Erythroblast (primary cell): ENCODE results near the gene PAQR5.
"Not testable (repeated sequence)": the region's sequence is repeated elsewhere in the genome, so short reads cannot be mapped to it uniquely, and the experiment has no call there.

Source experiments
- DNase-seq, 2 experiments: peaks; one replicate each; lab custom pipeline; 2025; lab: John Stamatoyannopoulos, UW
- GATA1 ChIP-seq: IDR thresholded peaks from 2 replicates; pipeline ENCODE4 v1.6.1; 2011; ENCODE audit warnings: low read depth, mild to moderate bottlenecking, control low read depth, low read length, moderate library complexity
- POLR2A ChIP-seq: IDR thresholded peaks from 2 replicates; pipeline ENCODE4 v1.6.1; 2011; ENCODE audit warnings: mild to moderate bottlenecking, low read length

PAQR5 gene

DNA sequence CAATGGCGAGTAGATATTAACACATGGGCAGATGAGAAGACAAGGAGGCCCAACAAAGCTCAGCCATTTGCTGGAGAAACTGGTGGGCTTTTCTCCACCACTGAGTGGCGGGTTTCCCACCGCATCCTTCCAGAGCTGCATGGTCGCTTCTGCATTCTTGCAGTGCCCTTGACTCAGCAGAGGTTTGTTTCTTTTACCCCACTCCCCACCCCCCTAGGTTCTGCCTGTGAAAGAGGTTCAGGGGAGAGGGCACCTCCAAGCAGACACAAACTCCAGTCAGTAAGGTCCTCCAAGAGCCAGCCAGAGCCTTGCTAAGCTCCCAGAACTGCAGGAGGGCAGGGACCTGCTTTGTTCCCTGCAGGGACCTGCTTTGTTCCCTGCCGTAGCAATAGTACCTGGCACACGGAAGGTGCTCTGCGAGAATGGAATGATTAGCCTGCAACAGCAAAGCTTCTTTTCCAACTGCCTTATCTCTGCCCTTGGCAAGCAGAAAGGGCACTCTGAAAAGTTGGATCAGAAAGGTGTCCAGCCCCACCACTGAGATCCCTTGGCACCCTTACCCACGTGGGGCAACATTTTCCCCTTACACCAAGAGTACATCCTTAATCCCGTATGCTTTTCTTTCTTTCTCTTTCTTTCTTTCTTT is 1.4 kb downstream of the PAQR5 start:
- TF ChIP-seq POLR2A: no peak
- TF ChIP-seq GATA1: no peak
- DNase-seq: no peak

DNA sequence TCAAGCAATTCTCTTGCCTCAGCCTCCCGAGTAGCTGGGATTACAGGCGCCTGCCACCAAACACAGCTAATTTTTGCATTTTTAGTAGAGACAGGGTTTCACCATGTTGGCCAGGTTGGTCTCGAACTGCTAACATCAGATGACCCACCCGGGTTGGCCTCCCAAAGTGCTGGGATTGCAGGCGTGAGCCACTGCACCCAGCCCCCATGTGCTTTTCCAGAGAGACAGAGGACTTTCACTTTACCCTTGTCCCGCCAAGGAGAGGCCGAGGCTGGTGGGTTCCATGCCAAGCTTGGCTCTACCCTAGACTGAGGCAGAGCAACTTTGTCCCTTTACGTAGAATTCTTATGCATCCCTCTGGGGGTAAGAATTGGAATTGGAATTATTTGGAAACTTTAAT is 2.4 kb downstream of the PAQR5 start:
- not testable (repeated sequence) for DNase-seq

DNA sequence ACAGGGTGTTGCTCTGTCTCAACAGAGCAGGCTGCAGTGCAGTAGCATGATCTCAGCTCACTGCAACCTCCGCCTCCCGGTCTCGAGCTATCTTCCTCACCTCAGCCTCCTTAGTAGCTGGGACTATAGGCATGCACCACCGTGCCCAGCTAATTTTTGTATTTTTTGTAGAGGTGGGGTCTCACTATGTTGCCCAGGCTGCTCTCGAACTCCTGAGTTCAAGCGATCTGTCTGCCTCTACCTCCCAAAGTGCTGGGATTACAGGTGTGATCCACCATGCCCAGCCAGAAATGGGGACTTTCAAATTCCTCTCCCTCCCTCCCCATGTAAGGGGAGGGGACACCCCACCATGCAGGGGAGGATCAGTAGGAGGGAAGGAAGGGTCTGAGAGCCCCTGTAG is 3.4 kb downstream of the PAQR5 start:
- DNase-seq: not testable (repeated sequence)

DNA sequence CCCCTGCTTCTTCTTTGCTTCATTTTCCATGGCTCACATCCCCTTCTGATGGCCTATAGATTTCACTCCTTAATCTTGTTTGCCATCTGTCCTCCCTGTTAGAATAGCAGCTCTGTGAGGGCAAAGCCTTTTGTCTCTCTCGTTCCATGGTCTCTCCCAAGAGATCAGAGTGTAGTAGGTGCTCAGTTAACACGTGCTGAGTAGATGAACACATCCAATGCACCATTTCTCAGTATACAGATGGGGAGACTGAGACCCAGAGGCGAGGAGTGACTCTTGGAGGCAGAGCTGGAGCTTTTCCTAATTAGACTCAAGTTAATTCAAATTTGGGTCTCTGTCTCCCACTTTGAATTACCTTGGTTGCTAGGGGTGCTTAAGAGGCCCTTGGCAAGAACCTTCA is 4.2 kb downstream of the PAQR5 start:
- TF ChIP-seq GATA1 (no peak), POLR2A (no peak)
- DNase-seq: no peak

DNA sequence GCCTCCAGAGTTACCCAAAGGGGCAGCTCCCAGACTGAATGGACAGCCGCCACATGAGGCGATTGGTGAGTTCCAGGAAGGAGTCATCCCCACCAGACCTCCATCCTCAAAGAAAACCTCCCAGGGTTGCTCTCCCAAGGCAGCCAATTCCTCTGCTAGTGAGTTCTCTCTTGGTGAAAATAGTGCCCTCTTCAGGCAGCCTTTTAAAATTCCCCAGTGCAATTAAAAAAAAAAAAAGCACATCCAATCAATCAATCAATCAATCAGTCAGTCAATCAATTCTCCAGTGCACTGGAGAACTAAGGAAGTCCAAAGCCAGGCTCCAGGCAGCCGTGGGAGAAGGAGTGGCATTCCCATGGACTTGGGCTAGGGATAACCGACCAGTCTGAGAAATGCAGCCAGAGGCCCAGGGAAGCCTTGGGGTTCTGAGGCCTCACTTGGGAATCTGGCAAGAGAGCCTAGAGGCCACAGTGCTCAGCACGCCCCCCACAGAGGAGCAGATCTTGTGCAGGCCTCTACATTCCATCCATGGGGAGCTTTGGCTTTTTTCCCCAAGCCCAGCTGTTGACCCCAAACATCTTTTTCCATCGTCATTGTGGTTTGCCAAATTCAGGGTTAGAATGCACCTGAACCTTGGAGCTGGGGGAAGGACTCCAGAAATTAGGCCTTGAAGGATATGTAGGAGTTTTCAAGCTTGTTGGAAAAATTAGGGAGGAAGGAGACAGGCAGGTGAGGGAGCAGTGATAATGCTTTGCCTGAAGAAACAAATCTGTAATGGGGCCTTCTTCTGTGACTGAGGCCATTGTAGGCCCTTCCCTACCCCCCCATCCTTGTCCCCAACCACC is 4.8 kb downstream of the PAQR5 start:
- DNase-seq: peak; percentile 17 to 26
- TF ChIP-seq GATA1: no peak
- TF ChIP-seq POLR2A: no peak

DNA sequence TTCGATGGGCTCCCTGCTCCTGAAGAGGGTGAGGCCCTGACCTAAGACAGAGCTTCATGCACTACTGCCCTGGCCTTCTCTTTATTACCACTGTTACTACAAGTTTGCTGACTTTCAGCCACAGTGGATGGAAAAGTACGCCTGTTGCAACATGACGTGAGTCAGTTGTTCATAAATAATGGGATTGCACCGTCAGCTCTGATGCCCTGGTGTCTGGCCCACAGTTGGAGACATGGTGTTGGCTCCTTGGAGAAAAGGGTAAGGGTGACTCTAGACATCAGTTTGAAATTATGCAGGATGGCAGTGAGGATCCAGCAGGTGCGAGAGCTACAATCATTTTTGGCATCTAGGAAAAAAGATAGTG is 5.5 kb downstream of the PAQR5 start:
- no peak for DNase-seq
- TF ChIP-seq GATA1: no peak
- no peak for TF ChIP-seq POLR2A

DNA sequence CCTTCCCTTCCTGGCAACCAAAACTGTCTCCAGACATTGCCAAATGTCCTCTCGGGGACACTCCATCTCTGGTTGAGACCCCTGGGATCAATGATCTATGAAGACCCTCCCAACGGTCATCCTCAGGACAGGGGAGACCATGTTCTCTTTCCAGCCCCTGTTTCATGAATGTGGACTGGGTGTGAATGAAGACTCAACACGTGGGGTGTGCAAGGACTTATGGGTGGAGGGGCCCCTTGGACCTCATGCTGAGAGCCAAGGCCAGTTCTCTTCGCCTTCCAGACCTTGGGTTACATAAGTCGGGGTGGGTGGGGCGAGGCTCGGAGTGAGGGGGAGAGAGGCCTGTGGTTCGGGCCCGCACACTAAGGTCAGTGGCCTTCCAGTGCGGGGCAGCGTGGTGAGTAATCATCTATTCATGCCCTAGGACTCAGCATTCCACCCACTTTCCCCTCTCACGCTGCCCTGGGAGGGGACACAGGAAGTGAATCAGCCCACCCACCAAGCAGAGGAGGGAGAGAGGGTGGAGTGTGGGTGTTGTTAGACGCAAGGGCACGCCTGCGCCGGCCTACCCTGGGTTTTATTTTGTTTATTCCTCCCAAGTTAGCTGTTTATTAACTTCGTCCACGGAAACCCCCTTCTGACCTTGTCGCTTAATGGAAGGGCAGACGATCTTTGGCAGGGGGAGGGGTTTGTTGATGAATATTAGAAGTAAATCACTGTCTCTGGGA is 6.7 kb downstream of the PAQR5 start:
- TF ChIP-seq GATA1 (no peak), POLR2A (no peak)
- no peak for DNase-seq

DNA sequence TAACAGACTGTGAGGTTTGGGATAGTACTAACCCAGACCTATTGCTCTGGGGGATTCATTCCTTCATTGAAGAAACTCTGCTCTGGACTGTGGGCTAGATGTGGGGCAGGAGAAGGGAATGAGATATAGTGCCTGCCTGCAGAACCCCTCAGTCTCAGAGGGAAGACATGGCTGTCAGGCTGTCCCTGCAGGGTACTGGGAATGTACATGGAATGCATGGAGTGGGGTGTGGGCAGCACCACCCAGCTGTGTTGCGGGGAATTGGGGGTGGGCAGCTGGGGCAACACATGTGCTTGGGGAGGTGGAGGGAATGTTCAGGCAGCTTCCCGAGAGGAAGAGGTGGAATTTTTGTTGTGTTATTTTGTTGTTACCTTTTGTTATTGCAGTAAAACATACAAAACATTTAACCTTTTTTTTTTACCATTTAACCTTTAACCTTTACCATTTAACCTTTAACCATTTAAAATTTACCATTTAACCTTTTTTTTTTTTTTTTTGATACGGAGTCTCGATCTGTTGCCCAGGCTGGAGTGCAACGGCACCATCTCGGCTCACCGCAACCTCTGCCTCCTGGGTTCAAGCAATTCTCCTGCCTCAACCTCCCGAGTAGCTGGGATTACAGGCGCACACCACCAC is 7.3 kb downstream of the PAQR5 start:
- TF ChIP-seq POLR2A (no peak), GATA1 (no peak)
- DNase-seq: no peak

DNA sequence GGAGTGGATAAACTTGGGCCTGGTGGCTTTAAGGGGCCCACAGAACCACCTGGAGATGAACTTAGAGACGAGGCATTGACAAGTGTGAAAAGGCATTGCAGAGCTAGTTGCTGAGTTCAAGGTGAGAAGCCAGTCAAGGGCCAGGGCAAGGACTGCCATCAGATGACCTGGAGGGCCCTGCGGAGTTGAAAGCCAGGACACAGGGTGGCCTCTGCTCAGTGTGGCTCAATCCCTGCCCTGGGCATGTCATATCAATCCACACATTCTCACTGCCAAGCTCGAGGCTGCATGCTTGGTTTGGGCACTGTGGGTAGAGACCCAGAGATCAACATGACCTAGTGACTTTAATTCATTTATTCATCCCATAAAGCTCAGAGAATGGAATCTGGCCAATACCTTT is 9.2 kb downstream of the PAQR5 start:
- DNase-seq: no peak
- no peak for TF ChIP-seq GATA1
- no peak for TF ChIP-seq POLR2A

DNA sequence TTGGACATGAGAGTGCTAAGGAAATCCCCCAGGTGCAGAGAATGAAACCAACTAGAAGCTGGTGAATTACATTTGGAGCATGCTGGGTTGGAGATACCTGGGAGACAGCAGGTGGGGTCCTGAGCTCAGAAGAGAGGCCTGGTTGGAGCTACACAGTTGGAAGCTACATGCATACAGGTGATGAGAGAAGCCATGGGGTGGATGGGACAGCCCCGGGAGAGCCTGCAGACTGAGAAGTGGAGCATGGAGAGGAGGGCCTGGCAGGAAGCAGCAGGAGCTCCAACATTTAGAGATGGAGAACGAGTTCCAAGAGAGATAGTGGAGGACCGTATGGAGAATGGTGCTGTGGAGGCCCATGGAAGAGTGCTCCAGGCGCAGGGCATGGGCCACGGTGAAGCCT is 10.2 kb downstream of the PAQR5 start:
- no peak for DNase-seq
- TF ChIP-seq POLR2A: no peak
- no peak for TF ChIP-seq GATA1

DNA sequence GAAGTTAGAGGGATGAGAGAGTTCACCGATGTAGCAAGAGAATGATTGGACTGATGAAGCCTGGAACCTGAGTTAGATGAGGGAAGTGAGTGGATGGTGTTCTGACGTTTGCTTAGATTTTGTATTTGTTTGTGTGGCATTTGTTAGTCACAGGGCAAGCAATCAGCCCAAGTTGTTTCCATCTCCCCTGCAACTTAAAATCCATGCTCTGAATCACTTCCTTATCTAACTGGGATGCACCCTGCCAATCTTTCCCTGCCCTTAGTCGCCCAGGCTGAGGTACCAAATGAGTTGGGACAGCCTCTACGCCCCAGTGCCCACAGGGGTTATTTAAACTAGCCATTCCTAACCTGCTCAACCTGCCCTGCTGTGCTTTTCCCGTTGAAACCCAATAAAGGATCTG is 12.6 kb downstream of the PAQR5 start:
- no peak for TF ChIP-seq POLR2A
- TF ChIP-seq GATA1: no peak
- DNase-seq: no peak

DNA sequence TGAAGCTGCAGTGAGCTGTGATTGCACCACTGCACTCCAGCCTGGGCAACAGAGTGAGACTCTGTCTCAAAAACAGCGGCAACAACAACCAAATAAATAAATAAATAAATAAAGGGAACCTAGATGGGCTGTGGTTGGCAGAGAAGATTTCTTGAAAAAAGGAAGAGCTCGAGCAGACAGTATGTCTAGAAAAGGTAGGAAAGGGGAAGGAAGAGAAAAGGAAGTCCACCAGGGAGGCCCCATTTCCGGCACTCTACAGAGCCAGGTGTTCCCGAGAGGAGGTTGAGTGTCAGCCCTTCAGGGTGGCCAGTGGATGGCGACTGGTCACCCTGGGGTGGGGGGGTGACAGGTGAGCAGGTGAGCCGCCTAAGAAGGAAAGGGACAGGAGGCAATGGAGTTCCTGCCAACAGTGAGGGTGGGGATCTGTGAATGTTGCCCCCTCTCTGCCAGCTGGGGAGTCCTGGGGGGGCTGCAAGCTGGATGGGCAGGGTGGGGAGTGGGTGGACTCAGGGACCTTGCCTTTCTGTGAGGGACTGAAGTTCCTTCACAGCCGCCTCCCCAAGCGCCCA is 14.8 kb downstream of the PAQR5 start:
- TF ChIP-seq GATA1 (no peak), POLR2A (no peak)
- DNase-seq: no peak

DNA sequence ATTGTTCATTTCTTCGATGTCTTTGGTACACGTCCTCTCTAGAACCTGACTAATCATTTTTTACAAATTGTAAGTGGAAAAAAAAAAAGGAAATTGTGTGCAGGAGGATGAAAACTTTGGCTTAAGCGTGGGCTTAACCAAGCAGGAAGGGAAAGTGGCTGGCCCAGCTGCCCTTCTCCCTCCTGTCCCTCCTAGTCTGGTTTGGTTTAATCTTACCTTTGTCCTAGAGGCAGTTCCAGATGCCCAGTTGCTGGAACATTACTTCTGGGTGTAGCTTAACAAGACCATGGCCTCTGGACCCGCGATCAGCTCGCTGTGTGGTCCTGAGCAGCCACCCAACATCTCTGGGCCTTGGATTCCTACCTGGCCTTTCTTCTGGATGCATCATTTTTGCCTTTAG is 15.4 kb downstream of the PAQR5 start:
- no peak for TF ChIP-seq GATA1
- no peak for TF ChIP-seq POLR2A
- DNase-seq: no peak

DNA sequence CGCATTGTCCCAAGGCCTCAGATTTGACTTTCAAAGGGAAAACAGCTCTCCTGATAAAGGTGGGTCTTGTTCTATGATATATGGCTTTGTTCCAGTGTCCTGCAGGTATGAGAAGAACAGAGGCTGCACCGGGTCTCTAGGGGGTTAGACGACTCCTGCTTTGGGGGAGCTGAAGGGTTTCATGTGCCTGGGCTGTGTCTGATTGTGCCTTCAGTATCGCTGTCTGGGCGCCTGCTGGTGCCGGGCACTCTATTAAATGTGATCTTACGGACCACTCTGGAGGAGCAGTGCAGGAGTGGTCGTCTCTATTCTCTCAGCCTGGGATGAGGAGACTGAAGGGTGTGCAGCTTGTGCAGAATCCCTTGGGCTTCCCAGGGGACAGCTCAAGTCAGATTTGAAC is 16.0 kb downstream of the PAQR5 start:
- no peak for TF ChIP-seq POLR2A
- no peak for TF ChIP-seq GATA1
- DNase-seq: no peak
